Tibial nerve (tissue), 4 donors: Measurements from ENCODE around the gene MRPS22. TPM values are rescaled to one million over a fixed set of nuclear protein-coding genes. Genes with fewer than 3 reads are reported as not detected.
"Not testable (repeated sequence)": the region's sequence is repeated elsewhere in the genome, so short reads cannot be mapped to it uniquely, and the experiment has no call there.

Experiments used
- DNase-seq, 2 donors: peaks; one replicate each; pipeline ENCODE4 v3.0.0-alpha.2; 2019; ENCODE audit warnings: low spot score in 2 of 2
- H3K27ac ChIP-seq, 4 donors: fragments of 200-600 bp; sonication (generic) in 3 of 4; one replicate each; pipeline ENCODE4 v1.5.1; 2017 to 2019; ENCODE audit warnings: mild to moderate bottlenecking in 1 of 4
- H3K27me3 ChIP-seq, 2 donors: fragments of 200-600 bp; sonication (generic) in 1 of 2; one replicate each; pipeline versions ENCODE4 v1.5.1 to v1.6.0; 2017 to 2019
- H3K36me3 ChIP-seq, 3 donors: fragments of 200-600 bp; sonication (generic); one replicate each; pipeline ENCODE4 v1.5.1; 2018 to 2019
- H3K4me1 ChIP-seq, 4 donors: fragments of 200-600 bp; sonication (generic) in 3 of 4; one replicate each; pipeline ENCODE4 v1.5.1; 2017 to 2019
- H3K4me3 ChIP-seq, 4 donors: fragments of 200-600 bp; sonication (generic) in 3 of 4; one replicate each; pipeline ENCODE4 v1.5.1; 2017 to 2019; ENCODE audit warnings: mild to moderate bottlenecking in 1 of 4, moderate library complexity in 1 of 4
- H3K9me3 ChIP-seq, 4 donors: fragments of 200-600 bp; sonication (generic) in 3 of 4; one replicate each; pipeline ENCODE4 v1.5.1; 2017 to 2019
- CTCF ChIP-seq, 5 experiments: fragments of 200-600 bp in 3 of 5; fragments of 450-650 bp in 2 of 5; sonication (generic) in 3 of 5; IDR thresholded peaks; one replicate each; pipeline ENCODE4 v1.5.1; 2016 to 2019; ENCODE audit warnings: antibody characterized with exemption in 5 of 5, mild to moderate bottlenecking in 3 of 5, moderate library complexity in 2 of 5
- EP300 ChIP-seq, 2 donors: sonication (generic); formaldehyde crosslinking; IDR thresholded peaks; one replicate each; pipeline ENCODE4 v1.6.1; 2017; ENCODE audit warnings: antibody characterized with exemption in 2 of 2, mild to moderate bottlenecking in 1 of 2
- POLR2A ChIP-seq, 2 donors: fragments of 450-650 bp; IDR thresholded peaks; one replicate each; pipeline ENCODE4 v1.6.1; 2017; ENCODE audit warnings: antibody characterized with exemption in 2 of 2, mild to moderate bottlenecking in 2 of 2, moderate library complexity in 2 of 2
- WGBS, 2 donors: methylation state at CpG; one replicate each; pipeline ENCODE4 v1.1.5; 2018; 5-methylcytosine and 5-hydroxymethylcytosine counted together
- total RNA-seq, 4 donors: library from RNA; depleted of rRNA; stranded (reverse); fragments of >200 nt; gene quantifications; one replicate each; pipeline ENCODE4 v1.1.0, GENCODE V29; 2016

The MRPS22 gene
- total RNA-seq, 4 donors from 2014 or later: 37.7 to 50.7 (median 46.4) TPM

GRCh38 chr3:139377378-139377777 lies 33.6 kb downstream of the MRPS22 start:
- no peaks in the 10 kb centered on the region for H3K27me3 ChIP-seq
- 85 to 88% methylated on average over 3 of the region's 3 CpGs for WGBS, 2 donors
- H3K27ac ChIP-seq: no peak overlapping the region
- H3K36me3 ChIP-seq: peaks cover 0 to 93% (median 10%) of the 10 kb centered on the region in 3 donors
- DNase-seq: no peak
- H3K4me3 ChIP-seq: no peak overlapping the region
- H3K4me1 ChIP-seq: peaks cover 0 to 10% (median 0%) of the 10 kb centered on the region in 4 donors
- TF ChIP-seq POLR2A (IDR thresholded peaks at IDR 0.05) (no peak), CTCF (IDR thresholded peaks at IDR 0.05) (no peak), EP300 (IDR thresholded peaks at IDR 0.05) (no peak)
- H3K9me3 ChIP-seq: no peaks in the 10 kb centered on the region

GRCh38 chr3:139378587-139379241 lies 34.9 kb downstream of the MRPS22 start:
- no peak overlapping the region for H3K27ac ChIP-seq
- H3K4me3 ChIP-seq: no peak overlapping the region
- TF ChIP-seq CTCF (IDR thresholded peaks at IDR 0.05) (no peak), EP300 (IDR thresholded peaks at IDR 0.05) (no peak), POLR2A (IDR thresholded peaks at IDR 0.05) (no peak)

GRCh38 chr3:139380575-139380974 lies 36.8 kb downstream of the MRPS22 start:
- Histone ChIP-seq H3K27me3 (no peaks in the 10 kb centered on the region), H3K4me3 (no peak overlapping the region), H3K4me1 (peaks cover 0 to 36% (median 2%) of the 10 kb centered on the region in 4 donors), H3K9me3 (no peaks in the 10 kb centered on the region), H3K27ac (no peak overlapping the region), H3K36me3 (peaks cover 0 to 73% (median 5%) of the 10 kb centered on the region in 3 donors)
- TF ChIP-seq EP300 (IDR thresholded peaks at IDR 0.05) (no peak), CTCF (IDR thresholded peaks at IDR 0.05) (no peak), POLR2A (IDR thresholded peaks at IDR 0.05) (no peak)
- DNase-seq: no peak
- 88 to 91% methylated on average over 4 of the region's 4 CpGs for WGBS, 2 donors

More at GRCh38 chr3:139378587-139379241, 34.9 kb downstream of the MRPS22 start:
- H3K36me3 ChIP-seq: peaks cover 0 to 91% (median 5%) of the 10 kb centered on the region in 3 donors
- no peaks in the 10 kb centered on the region for H3K27me3 ChIP-seq
- no peaks in the 10 kb centered on the region for H3K9me3 ChIP-seq
- peaks cover 0 to 20% (median 0%) of the 10 kb centered on the region in 4 donors for H3K4me1 ChIP-seq
- 56 to 66% methylated on average over 3 of the region's 3 CpGs for WGBS, 2 donors
- no peak for DNase-seq

GRCh38 chr3:139382291-139382690 lies 38.5 kb downstream of the MRPS22 start:
- H3K4me1 ChIP-seq: peaks cover 0 to 54% (median 13%) of the 10 kb centered on the region in 4 donors
- not testable (repeated sequence) for DNase-seq, H3K27ac ChIP-seq, H3K4me3 ChIP-seq, H3K27me3 ChIP-seq, H3K9me3 ChIP-seq
- peaks cover 0 to 56% (median 5%) of the 10 kb centered on the region in 3 donors for H3K36me3 ChIP-seq
- 86 to 90% methylated on average over 2 of the region's 2 CpGs for WGBS, 2 donors

- WGBS, 2 donors: 69 to 70% methylated on average over 10 of the region's 10 CpGs
- Histone ChIP-seq H3K27me3 (no peaks in the 10 kb centered on the region), H3K36me3 (peaks cover 0 to 5% (median 0%) of the 10 kb centered on the region in 3 donors), H3K9me3 (no peaks in the 10 kb centered on the region), H3K4me1 (peaks cover 0 to 78% (median 36%) of the 10 kb centered on the region in 4 donors), H3K27ac (no peak overlapping the region), H3K4me3 (peak overlapping the region in 2 of 4 donors; percentile 73 to 78)
- no peak for DNase-seq
- TF ChIP-seq CTCF (IDR thresholded peaks at IDR 0.05): no peak
- TF ChIP-seq POLR2A (IDR thresholded peaks at IDR 0.05): no peak
- TF ChIP-seq EP300 (IDR thresholded peaks at IDR 0.05): no peak
Observed at GRCh38 chr3:139388077-139388476, 44.3 kb downstream of the MRPS22 start.
